Stimulated activated CD8-positive, alpha-beta memory T cell treated with anti-CD3 and anti-CD28 coated beads, Interleukin-12 subunit alpha, Interleukin-12 subunit beta, amount 100 ng/mL, for 1 hour (primary cell): ENCODE results near the gene GPC1.

Experiments used
- DNase-seq: peaks from one replicate; pipeline ENCODE4 v3.0.0-alpha.2; 2020; ENCODE audit warnings: low read depth

Gene GPC1

GRCh38 chr2:240457223-240458043 lies 22.0 kb downstream of the GPC1 start:
- DNase-seq: no peak

- DNase-seq: no peak
Observed at GRCh38 chr2:240458044-240458899, 22.8 kb downstream of the GPC1 start.

- DNase-seq: no peak
Observed at GRCh38 chr2:240458900-240459391, 23.5 kb downstream of the GPC1 start.

GRCh38 chr2:240459401-240460252 lies 24.2 kb downstream of the GPC1 start:
- DNase-seq: no peak

- no peak for DNase-seq
Observed at GRCh38 chr2:240460253-240460711, 24.8 kb downstream of the GPC1 start.

- no peak for DNase-seq
Observed at GRCh38 chr2:240460781-240461431, 25.4 kb downstream of the GPC1 start.

GRCh38 chr2:240461471-240462072 lies 26.1 kb downstream of the GPC1 start:
- DNase-seq: no peak

DNA sequence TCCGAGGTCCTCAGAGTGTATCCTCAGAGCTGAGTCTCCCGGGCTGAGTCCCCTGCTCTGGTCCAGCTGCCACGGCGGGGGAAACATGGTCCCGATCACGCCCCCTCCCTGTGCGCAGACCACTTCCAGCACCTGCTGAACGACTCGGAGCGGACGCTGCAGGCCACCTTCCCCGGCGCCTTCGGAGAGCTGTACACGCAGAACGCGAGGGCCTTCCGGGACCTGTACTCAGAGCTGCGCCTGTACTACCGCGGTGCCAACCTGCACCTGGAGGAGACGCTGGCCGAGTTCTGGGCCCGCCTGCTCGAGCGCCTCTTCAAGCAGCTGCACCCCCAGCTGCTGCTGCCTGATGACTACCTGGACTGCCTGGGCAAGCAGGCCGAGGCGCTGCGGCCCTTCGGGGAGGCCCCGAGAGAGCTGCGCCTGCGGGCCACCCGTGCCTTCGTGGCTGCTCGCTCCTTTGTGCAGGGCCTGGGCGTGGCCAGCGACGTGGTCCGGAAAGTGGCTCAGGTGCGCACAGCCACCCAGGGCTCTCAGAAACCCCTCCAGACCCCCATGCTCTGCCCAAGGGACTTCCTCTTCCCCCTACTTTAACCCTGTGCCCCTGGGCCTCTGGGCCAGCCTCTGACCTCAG lies 26.7 kb downstream of the GPC1 start:
- DNase-seq: no peak

- DNase-seq: no peak
Observed at GRCh38 chr2:240462707-240463273, 27.3 kb downstream of the GPC1 start.

GRCh38 chr2:240463274-240463865 lies 27.9 kb downstream of the GPC1 start:
- no peak for DNase-seq

- DNase-seq: no peak
Observed at GRCh38 chr2:240463866-240464481, 28.5 kb downstream of the GPC1 start.

GRCh38 chr2:240464514-240465241 lies 29.2 kb downstream of the GPC1 start:
- DNase-seq: no peak

DNA sequence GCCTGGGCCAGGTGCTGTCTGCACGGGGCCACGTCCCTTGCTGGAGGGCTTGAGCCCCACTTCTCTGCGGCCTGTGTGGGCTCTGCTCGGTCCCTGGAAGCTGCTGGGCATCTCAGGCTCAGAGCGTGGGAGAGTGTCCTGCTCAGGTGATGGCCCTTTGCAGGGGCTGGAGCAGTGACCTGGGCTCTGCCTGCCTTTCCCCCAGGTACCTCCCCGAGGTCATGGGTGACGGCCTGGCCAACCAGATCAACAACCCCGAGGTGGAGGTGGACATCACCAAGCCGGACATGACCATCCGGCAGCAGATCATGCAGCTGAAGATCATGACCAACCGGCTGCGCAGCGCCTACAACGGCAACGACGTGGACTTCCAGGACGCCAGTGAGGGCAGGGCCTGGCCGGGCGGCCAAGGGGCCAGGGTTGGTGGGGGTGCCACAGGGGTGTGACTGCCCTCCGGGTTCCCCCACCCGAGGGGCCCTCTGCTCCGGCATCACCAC lies 29.9 kb downstream of the GPC1 start:
- no peak for DNase-seq

- DNase-seq: no peak
Observed at GRCh38 chr2:240465765-240466578, 30.5 kb downstream of the GPC1 start.

DNA sequence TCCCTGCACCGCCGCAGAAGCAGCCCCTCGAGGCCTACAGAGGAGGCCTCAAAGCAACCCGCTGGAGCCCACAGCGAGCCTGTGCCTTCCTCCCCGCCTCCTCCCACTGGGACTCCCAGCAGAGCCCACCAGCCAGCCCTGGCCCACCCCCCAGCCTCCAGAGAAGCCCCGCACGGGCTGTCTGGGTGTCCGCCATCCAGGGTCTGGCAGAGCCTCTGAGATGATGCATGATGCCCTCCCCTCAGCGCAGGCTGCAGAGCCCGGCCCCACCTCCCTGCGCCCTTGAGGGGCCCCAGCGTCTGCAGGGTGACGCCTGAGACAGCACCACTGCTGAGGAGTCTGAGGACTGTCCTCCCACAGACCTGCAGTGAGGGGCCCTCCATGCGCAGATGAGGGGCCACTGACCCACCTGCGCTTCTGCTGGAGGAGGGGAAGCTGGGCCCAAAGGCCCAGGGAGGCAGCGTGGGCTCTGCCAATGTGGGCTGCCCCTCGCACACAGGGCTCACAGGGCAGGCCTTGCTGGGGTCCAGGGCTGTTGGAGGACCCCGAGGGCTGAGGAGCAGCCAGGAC lies 31.2 kb downstream of the GPC1 start:
- no peak for DNase-seq

GRCh38 chr2:240467149-240467642 lies 31.7 kb downstream of the GPC1 start:
- no peak for DNase-seq
